ENCODE results near the gene CALD1. TPM values are rescaled to one million over a fixed set of nuclear protein-coding genes. Genes with fewer than 3 reads are reported as not detected.

CALD1 gene
- total and polyA plus RNA-seq, 9 donors = 79.3 to 209 (median 128) TPM

DNA sequence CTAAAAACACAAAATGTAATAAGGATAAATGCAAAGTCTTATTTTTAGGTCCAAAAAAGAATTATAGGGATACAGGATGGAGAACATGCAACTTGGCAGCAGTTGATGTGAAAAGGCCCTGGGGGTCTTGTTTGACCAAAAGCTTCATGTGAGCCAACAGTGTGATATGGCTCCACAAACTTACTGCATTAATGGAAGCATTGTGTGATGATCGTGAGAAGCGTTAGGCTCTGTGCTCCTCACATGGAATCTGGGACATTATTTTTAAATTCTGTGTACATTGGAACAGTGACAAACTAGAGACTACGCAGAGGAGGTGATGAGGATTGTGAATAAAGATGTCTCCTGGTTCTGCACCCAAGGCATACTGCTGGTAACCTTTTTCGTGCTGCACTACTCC, 39.1 kb upstream of the CALD1 start:
- 50% methylated on average over 3 of the region's 4 CpGs for WGBS (ENCODE audit: insufficient coverage)
- H3K27ac ChIP-seq (ENCODE audit: low read length) = no peak overlapping the region
- H3K4me3 ChIP-seq (ENCODE audit: low read length) = no peak overlapping the region
- H3K27me3 ChIP-seq (ENCODE audit: control insufficient read depth, insufficient read depth, low read length) = no peaks in the 10 kb centered on the region
- H3K36me3 ChIP-seq (ENCODE audit: control insufficient read depth, insufficient read depth, low read length) = no peaks in the 10 kb centered on the region
- H3K4me1 ChIP-seq (ENCODE audit: control insufficient read depth, insufficient read depth, low read length) = peaks cover 8% of the 10 kb centered on the region
- peak; percentile 72 for DNase-seq
- no peaks in the 10 kb centered on the region for H3K9me3 ChIP-seq (replicated peaks; ENCODE audit: control insufficient read depth, low read depth, low read length)

- Histone ChIP-seq H3K4me3 (ENCODE audit: low read length) (no peak overlapping the region), H3K4me1 (ENCODE audit: control insufficient read depth, insufficient read depth, low read length) (peaks cover 8% of the 10 kb centered on the region), H3K27ac (ENCODE audit: low read length) (no peak overlapping the region), H3K27me3 (ENCODE audit: control insufficient read depth, insufficient read depth, low read length) (no peaks in the 10 kb centered on the region), H3K9me3 (replicated peaks; ENCODE audit: control insufficient read depth, low read depth, low read length) (no peaks in the 10 kb centered on the region), H3K36me3 (ENCODE audit: control insufficient read depth, insufficient read depth, low read length) (no peaks in the 10 kb centered on the region)
- WGBS (ENCODE audit: insufficient coverage) = 40% methylated on average over 2 of the region's 3 CpGs
- DNase-seq = no peak
These were observed 37.4 kb upstream of the CALD1 start for GRCh38 chr7:134741907-134742635.

DNA sequence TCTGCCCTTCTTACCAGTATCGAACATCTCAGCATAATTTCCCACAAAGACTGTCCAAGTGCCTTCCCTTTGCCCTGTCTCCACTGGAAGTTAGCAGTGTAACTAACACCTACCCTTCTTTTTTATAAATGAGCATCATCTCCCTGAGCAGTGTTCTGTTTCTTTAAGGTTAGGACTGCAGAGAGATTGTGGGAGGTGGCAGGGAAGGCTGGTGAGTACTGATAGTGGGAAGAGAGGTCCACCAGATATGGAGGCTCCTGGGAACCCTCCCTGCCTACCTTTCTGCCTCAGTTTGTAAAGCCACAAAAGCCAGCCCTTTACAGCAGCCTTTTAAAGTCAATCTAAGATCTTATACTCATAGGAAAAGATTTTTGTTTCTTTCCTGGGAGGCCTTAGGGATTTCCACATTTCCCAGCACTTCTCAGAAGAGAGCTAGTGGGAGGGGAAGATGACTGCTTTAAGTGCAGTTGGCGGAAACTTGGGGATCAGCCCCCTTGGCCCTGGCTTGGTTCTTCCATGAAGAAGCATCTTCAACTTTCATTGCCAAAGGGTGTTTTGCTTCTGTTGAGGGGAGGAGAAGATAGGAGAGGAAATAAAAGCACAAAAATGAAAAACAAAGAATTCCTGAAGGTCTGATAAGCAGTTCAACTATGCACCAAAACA, 36.6 kb upstream of the CALD1 start:
- WGBS (ENCODE audit: insufficient coverage) = 83% methylated on average over 1 of the region's 2 CpGs
- DNase-seq = peak; percentile 82

GRCh38 chr7:134744569-134744968, 34.9 kb upstream of the CALD1 start:
- Histone ChIP-seq H3K27ac (ENCODE audit: low read length) (no peak overlapping the region), H3K27me3 (ENCODE audit: control insufficient read depth, insufficient read depth, low read length) (no peaks in the 10 kb centered on the region), H3K36me3 (ENCODE audit: control insufficient read depth, insufficient read depth, low read length) (no peaks in the 10 kb centered on the region), H3K9me3 (replicated peaks; ENCODE audit: control insufficient read depth, low read depth, low read length) (no peaks in the 10 kb centered on the region), H3K4me1 (ENCODE audit: control insufficient read depth, insufficient read depth, low read length) (peaks cover 8% of the 10 kb centered on the region), H3K4me3 (ENCODE audit: low read length) (no peak overlapping the region)
- WGBS (ENCODE audit: insufficient coverage) = 60% methylated on average over 1 of the region's 3 CpGs
- DNase-seq = no peak

More for the DNA sequence above, 36.6 kb upstream of the CALD1 start:
- Histone ChIP-seq H3K4me3 (ENCODE audit: low read length) (no peak overlapping the region), H3K27me3 (ENCODE audit: control insufficient read depth, insufficient read depth, low read length) (no peaks in the 10 kb centered on the region), H3K4me1 (ENCODE audit: control insufficient read depth, insufficient read depth, low read length) (peaks cover 8% of the 10 kb centered on the region), H3K36me3 (ENCODE audit: control insufficient read depth, insufficient read depth, low read length) (no peaks in the 10 kb centered on the region), H3K27ac (ENCODE audit: low read length) (peak overlapping the region; percentile 64), H3K9me3 (replicated peaks; ENCODE audit: control insufficient read depth, low read depth, low read length) (no peaks in the 10 kb centered on the region)

GRCh38 chr7:134747326-134747725, 32.1 kb upstream of the CALD1 start:
- Histone ChIP-seq H3K4me1 (ENCODE audit: control insufficient read depth, insufficient read depth, low read length) (peaks cover 7% of the 10 kb centered on the region), H3K36me3 (ENCODE audit: control insufficient read depth, insufficient read depth, low read length) (no peaks in the 10 kb centered on the region)
- WGBS (ENCODE audit: insufficient coverage) = 74% methylated on average over 5 of the region's 5 CpGs

DNA sequence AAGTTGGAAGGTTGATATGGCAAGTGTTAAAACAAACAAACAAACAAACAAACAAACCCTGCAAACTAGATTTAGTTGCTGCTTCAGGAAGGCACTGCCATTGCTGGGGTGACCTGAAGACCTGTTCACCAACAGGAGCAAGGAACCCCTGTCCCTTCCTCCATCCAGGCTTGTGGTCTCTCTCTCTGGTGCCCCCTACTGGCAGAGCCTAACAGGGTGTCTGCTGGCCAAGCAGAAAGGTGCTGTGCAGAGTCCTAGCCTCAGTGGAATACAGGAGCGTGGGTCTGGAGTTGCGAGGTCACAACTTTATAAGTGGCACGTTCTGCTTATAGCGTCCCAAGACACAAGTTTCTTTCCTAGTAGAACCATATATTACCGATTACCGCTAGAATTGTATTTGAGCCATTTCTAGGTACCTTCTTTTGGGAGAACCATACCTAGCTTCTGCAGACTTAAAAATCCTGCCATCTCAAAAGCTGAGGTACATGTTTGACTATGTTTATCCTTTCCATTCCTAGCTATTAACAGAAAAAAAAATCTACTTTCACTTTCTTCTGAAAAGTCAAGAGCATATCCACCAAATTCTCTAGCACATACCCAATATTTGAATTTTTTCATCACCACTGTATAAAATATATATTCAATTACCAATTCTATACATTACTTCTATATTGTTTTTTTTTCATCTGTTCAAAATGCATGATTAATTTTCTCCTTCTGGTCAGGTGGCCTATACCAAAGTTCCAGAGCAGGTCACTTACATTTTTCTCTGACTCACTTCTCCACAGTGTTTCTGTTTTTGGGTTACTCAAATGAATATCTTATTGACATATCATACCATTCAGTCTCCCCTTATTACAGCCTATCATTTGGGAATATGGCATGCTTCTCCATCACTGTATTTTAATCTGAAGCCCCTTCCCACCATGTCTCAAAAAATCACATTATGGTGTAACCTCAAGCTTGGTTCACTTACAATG, 29.1 kb upstream of the CALD1 start:
- DNase-seq = no peak
- no peak overlapping the region for H3K4me3 ChIP-seq (ENCODE audit: low read length)

More at GRCh38 chr7:134747326-134747725, 32.1 kb upstream of the CALD1 start:
- no peaks in the 10 kb centered on the region for H3K27me3 ChIP-seq (ENCODE audit: control insufficient read depth, insufficient read depth, low read length)
- H3K4me3 ChIP-seq (ENCODE audit: low read length) = no peak overlapping the region
- no peaks in the 10 kb centered on the region for H3K9me3 ChIP-seq (replicated peaks; ENCODE audit: control insufficient read depth, low read depth, low read length)
- no peak for DNase-seq
- no peak overlapping the region for H3K27ac ChIP-seq (ENCODE audit: low read length)

GRCh38 chr7:134752006-134752760, 27.3 kb upstream of the CALD1 start:
- H3K36me3 ChIP-seq (ENCODE audit: control insufficient read depth, insufficient read depth, low read length) = no peaks in the 10 kb centered on the region
- no peak overlapping the region for H3K4me3 ChIP-seq (ENCODE audit: low read length)
- 91% methylated on average over 3 of the region's 6 CpGs for WGBS (ENCODE audit: insufficient coverage)
- H3K27me3 ChIP-seq (ENCODE audit: control insufficient read depth, insufficient read depth, low read length) = no peaks in the 10 kb centered on the region
- H3K9me3 ChIP-seq (replicated peaks; ENCODE audit: control insufficient read depth, low read depth, low read length) = no peaks in the 10 kb centered on the region
- H3K27ac ChIP-seq (ENCODE audit: low read length) = no peak overlapping the region
- H3K4me1 ChIP-seq (ENCODE audit: control insufficient read depth, insufficient read depth, low read length) = no peaks in the 10 kb centered on the region
- peak; percentile 46 for DNase-seq

More for the DNA sequence above, 29.1 kb upstream of the CALD1 start:
- Histone ChIP-seq H3K27me3 (ENCODE audit: control insufficient read depth, insufficient read depth, low read length) (no peaks in the 10 kb centered on the region), H3K27ac (ENCODE audit: low read length) (no peak overlapping the region), H3K36me3 (ENCODE audit: control insufficient read depth, insufficient read depth, low read length) (no peaks in the 10 kb centered on the region), H3K4me1 (ENCODE audit: control insufficient read depth, insufficient read depth, low read length) (no peaks in the 10 kb centered on the region), H3K9me3 (replicated peaks; ENCODE audit: control insufficient read depth, low read depth, low read length) (no peaks in the 10 kb centered on the region)
- WGBS (ENCODE audit: insufficient coverage) = 58% methylated on average over 6 of the region's 6 CpGs

DNA sequence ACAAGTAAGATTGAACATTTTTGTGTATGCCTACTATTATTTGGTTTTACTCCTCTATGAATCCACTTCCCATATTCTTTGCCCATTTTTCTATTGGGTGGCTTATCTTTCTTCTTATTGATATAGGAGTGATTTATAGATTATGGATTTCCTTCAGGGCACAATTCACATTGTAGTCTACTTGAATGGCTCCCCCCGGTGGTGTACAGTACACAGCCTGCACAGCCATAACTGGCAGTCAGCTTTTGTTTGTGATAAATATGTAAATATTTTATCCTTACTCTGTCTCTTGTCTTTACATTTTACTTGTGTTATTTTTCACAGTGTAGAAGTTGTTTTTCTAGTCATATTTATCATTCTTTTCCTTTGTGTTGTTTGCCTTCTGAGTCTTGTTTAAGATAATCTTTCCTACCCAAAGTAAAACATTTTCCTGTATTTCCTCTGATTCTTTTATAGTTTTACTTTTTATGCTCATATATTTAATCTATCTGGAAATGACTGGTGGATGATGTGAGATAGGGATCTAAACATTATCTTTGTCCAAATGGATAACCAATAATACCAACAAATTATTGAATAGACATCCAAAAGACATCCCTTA, 23.9 kb upstream of the CALD1 start:
- no peak overlapping the region for H3K4me3 ChIP-seq (ENCODE audit: low read length)
- no CpG with 5 or more reads among the region's 1 CpG for WGBS (ENCODE audit: insufficient coverage)
- no peak for DNase-seq

DNA sequence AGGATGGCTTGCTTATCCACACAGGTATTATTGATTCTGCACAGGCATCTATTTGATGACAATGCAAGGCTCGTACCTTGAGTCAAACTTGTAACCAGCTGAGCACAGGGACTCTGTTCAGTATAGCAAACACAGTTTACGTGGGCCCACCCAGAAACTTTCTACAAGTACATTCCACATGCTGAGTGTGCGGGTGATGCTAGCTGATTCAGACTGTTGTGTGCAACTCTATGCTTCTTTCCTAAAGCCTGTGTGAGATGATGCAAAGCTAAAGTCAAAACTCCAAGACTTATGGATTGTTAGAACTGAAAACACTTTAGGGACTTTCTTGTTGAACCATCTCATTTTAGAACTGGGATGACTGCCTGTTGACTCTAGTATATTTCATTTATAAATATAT, 21.5 kb upstream of the CALD1 start:
- DNase-seq = no peak

More for the DNA sequence above, 23.9 kb upstream of the CALD1 start:
- H3K27me3 ChIP-seq (ENCODE audit: control insufficient read depth, insufficient read depth, low read length) = no peaks in the 10 kb centered on the region
- H3K9me3 ChIP-seq (replicated peaks; ENCODE audit: control insufficient read depth, low read depth, low read length) = no peaks in the 10 kb centered on the region
- H3K36me3 ChIP-seq (ENCODE audit: control insufficient read depth, insufficient read depth, low read length) = no peaks in the 10 kb centered on the region
- H3K4me1 ChIP-seq (ENCODE audit: control insufficient read depth, insufficient read depth, low read length) = no peaks in the 10 kb centered on the region
- no peak overlapping the region for H3K27ac ChIP-seq (ENCODE audit: low read length)

More for the DNA sequence above, 21.5 kb upstream of the CALD1 start:
- Histone ChIP-seq H3K4me3 (ENCODE audit: low read length) (no peak overlapping the region), H3K9me3 (replicated peaks; ENCODE audit: control insufficient read depth, low read depth, low read length) (no peaks in the 10 kb centered on the region), H3K4me1 (ENCODE audit: control insufficient read depth, insufficient read depth, low read length) (peaks cover 5% of the 10 kb centered on the region), H3K36me3 (ENCODE audit: control insufficient read depth, insufficient read depth, low read length) (no peaks in the 10 kb centered on the region), H3K27ac (ENCODE audit: low read length) (no peak overlapping the region), H3K27me3 (ENCODE audit: control insufficient read depth, insufficient read depth, low read length) (no peaks in the 10 kb centered on the region)
- 57% methylated on average over 1 of the region's 3 CpGs for WGBS (ENCODE audit: insufficient coverage)
